ENCODE measurements around the gene SERPINF2.

The SERPINF2 gene

DNA sequence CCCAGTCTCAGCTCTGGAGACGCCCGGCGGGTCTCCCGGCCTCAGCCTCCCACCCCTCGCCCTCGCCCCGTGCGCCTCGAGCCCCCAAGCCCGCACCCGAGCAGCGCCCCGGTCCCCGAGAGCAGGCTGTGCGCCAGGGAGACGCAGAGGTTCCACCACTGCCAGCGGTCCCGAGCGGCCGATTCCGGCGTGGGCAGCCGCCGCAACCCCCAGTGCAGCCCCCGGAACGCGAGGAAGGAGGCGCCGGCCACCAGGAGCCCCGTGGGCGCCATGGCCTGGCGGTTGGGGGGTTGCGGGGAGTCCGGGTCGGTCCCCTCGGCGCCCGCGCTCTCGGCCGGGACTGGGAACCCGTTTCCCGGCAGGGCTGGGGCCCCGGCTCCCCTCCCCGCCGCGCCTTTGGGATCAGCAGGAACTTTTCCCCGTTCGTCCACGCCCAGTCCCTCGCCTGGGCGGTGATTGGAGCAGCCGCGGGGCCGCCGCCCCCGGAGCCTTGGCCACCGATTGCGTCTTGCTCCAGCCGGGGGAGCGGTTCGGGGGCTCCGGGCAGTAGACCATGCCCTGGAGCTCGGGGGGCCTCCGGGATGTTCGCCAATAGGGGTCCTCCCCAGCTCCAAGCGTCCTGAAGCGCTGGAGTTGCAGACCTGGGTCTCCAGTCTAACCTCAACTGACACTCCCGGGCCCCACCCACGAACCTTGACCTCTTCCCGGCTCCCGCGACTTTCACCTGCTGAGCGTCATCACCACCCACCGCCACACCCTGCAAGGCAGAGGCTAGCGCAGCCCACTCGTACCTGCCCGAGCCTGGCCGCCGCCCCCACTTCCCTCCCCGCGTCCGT is 32.5 kb upstream of the SERPINF2 start, which contains the start of gene TLCD2:
TLCD2 (minus strand) TSS at position 407 of the 836 bp plus-strand sequence; CDS start at position 272, 135 bp downstream.
- DNase-seq (ENCODE audit: insufficient read length, low spot score) (no peak), FAIRE-seq (no peak)
- TF ChIP-seq POLR2AphosphoS5 (IDR thresholded peaks at IDR 0.05; ENCODE audit: low read depth, low read length) (no peak), PAX5 (IDR thresholded peaks at IDR 0.05; ENCODE audit: insufficient read depth, low read length, severe bottlenecking) (no peak), SPI1 (IDR thresholded peaks at IDR 0.05; ENCODE audit: low read depth, low read length) (no peak)

DNA sequence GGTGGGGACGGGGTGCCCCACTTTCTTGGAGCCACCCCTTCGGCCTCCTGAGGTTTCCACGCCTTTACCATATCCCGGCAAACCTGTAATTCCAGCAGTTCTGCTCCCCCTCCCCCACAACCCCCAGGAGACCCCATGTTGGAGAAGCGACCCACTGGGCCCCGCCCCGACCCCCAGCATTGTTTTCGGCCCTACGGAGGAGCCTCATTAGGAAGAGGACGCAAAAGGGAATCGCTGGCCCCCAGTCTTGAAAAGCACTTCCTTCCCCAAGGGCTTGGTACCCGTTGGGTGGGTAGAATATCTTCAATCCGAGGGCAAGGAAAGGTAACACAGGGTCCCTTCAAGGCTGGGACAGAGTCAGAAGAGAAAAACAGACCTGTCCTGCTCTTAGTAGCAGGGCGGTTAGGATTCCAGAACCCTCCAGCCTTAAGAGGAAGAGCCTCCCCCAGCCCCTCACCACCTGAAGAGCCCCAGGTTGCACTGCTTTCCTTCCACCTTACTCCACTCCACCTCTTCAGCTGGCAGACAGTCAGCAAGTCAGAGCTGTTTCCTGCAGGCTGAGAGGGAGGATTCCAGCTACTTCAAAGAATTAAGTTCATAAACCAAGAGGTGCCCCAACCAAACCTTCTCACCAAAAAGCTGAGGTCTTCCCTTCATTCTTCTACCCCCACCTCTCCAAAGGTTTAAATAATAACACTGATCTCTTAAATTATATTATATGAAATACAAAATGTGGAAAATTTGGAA is 31.7 kb upstream of the SERPINF2 start:
- TF ChIP-seq TAF1 (IDR thresholded peaks at IDR 0.05; ENCODE audit: low read depth, low read length) (no peak), SPI1 (IDR thresholded peaks at IDR 0.05; ENCODE audit: low read depth, low read length) (no peak), POLR2A (IDR thresholded peaks at IDR 0.05; ENCODE audit: low read depth, low read length) (no peak), PAX5 (IDR thresholded peaks at IDR 0.05; ENCODE audit: insufficient read depth, low read length, severe bottlenecking) (no peak), POLR2AphosphoS5 (IDR thresholded peaks at IDR 0.05; ENCODE audit: low read depth, low read length) (no peak), POU2F2 (IDR thresholded peaks at IDR 0.05; ENCODE audit: low read depth, low read length) (no peak)
- FAIRE-seq (no peak), DNase-seq (ENCODE audit: insufficient read length, low spot score) (no peak)

DNA sequence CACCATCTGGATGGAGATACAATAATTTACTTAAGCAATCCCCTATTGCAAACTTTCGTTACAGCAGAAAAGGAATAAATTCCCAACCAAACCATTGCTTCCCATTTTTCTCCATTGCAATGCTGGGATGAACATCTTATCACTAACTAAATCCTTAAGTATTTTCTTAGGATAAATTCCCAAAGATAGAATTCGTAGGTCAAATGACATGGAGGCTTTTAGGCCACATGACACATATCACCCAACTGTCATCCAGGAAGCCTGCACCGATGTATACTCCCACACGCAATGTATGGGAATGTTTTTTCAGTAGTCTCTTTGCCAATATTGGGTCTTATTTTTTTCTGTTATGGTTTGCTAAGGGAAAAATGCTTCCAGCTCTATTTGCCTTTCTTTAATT is 30.9 kb upstream of the SERPINF2 start:
- DNase-seq (ENCODE audit: insufficient read length, low spot score): no peak
- FAIRE-seq: no peak
- no peak for TF ChIP-seq TAF1 (IDR thresholded peaks at IDR 0.05; ENCODE audit: low read depth, low read length)
- TF ChIP-seq SPI1 (IDR thresholded peaks at IDR 0.05; ENCODE audit: low read depth, low read length): no peak
- no peak for TF ChIP-seq POLR2A (IDR thresholded peaks at IDR 0.05; ENCODE audit: low read depth, low read length)
- no peak for TF ChIP-seq POU2F2 (IDR thresholded peaks at IDR 0.05; ENCODE audit: low read depth, low read length)
- TF ChIP-seq PAX5 (IDR thresholded peaks at IDR 0.05; ENCODE audit: insufficient read depth, low read length, severe bottlenecking): no peak
- no peak for TF ChIP-seq POLR2AphosphoS5 (IDR thresholded peaks at IDR 0.05; ENCODE audit: low read depth, low read length)

DNA sequence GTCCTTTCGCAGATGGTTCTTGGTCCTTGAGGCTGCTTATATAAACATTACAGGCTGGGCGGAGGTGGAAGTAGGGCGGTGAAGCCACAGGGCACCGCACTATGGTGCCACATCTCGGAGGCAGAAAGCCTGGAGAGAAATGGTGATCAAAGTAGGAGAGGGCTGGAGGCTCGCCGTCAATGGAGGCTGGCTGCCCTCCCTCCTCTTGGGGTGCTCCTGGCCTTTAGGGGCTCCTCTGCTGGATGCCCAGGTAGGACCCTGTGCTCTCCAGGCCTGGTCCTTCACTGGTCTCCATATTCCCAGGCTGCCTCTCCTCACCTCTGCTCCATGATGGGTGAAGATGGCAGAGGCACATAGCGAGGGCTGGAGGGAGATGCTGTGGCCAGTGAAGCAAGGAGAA is 30.4 kb upstream of the SERPINF2 start:
- no peak for TF ChIP-seq PAX5 (IDR thresholded peaks at IDR 0.05; ENCODE audit: insufficient read depth, low read length, severe bottlenecking)
- no peak for TF ChIP-seq SPI1 (IDR thresholded peaks at IDR 0.05; ENCODE audit: low read depth, low read length)
- no peak for TF ChIP-seq POLR2AphosphoS5 (IDR thresholded peaks at IDR 0.05; ENCODE audit: low read depth, low read length)
- no peak for TF ChIP-seq POLR2A (IDR thresholded peaks at IDR 0.05; ENCODE audit: low read depth, low read length)
- no peak for TF ChIP-seq TAF1 (IDR thresholded peaks at IDR 0.05; ENCODE audit: low read depth, low read length)
- TF ChIP-seq POU2F2 (IDR thresholded peaks at IDR 0.05; ENCODE audit: low read depth, low read length): no peak
- DNase-seq (ENCODE audit: insufficient read length, low spot score): no peak
- no peak for FAIRE-seq

DNA sequence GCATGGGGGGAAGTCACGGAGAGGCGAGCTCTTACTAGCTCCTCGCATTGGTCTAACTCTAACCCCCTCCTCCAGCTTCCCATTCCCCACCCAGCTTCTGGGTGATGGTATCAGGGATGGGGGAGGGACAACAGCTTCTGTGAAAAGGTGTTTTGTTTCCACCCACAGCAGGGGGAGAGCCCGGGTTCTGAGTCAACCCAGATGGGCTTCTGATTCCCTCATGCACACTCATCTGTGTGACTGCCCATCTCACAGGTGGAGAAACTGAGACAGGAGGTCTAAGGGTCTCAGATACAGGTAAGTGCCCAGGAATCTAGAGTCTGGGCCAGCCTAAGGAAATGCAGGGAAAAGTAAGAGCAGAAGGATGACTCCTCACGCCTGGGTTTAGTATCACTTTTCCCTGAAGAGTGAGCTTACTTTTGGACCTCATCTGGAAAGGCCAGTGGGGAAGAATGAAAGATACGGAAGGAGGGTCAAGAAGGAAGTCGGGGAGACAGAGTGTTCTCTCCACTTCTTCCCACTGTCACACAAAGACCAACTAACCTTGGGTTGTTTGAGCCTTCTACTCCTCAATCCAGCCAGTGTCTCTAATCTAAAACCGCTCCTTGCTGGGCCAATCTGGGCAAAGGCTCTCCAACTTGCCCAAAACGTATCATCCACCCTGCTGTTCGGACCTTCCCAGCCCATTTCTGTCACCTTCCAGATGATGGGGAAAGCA is 29.4 kb upstream of the SERPINF2 start:
- TF ChIP-seq PAX5 (IDR thresholded peaks at IDR 0.05; ENCODE audit: insufficient read depth, low read length, severe bottlenecking) (no peak), TAF1 (IDR thresholded peaks at IDR 0.05; ENCODE audit: low read depth, low read length) (no peak), POLR2AphosphoS5 (IDR thresholded peaks at IDR 0.05; ENCODE audit: low read depth, low read length) (no peak), POU2F2 (IDR thresholded peaks at IDR 0.05; ENCODE audit: low read depth, low read length) (no peak), POLR2A (IDR thresholded peaks at IDR 0.05; ENCODE audit: low read depth, low read length) (no peak), SPI1 (IDR thresholded peaks at IDR 0.05; ENCODE audit: low read depth, low read length) (no peak)
- no peak for DNase-seq (ENCODE audit: insufficient read length, low spot score)
- FAIRE-seq: no peak

DNA sequence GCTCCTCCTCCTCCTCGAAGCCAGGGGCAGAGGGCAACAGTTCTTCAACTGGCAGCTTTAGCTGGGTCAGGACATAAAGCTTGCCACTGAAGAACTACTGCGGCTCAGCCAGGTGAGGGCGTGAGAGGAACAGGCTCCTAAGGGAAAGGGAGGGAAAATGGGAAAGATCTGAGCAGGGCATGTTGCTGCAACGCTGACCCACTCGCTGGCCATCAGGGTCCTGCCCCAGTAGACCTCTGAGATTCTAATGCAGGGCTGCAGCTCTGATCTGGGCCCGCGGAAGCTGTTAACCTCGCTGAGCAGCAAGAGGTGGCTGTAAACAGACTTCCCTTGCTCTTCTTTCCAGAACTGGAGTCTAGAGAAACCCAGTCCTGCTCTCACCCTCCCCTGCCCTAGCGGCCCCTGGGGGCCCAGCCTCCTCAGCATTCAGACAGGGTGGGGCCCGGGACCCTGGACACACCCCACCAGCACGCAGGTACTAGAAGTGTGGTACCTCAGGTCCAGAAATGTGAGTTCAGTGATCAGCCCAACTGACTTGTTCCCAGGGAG is 28.7 kb upstream of the SERPINF2 start:
- TF ChIP-seq SPI1 (IDR thresholded peaks at IDR 0.05; ENCODE audit: low read depth, low read length): no peak
- no peak for TF ChIP-seq POU2F2 (IDR thresholded peaks at IDR 0.05; ENCODE audit: low read depth, low read length)
- no peak for TF ChIP-seq TAF1 (IDR thresholded peaks at IDR 0.05; ENCODE audit: low read depth, low read length)
- no peak for TF ChIP-seq PAX5 (IDR thresholded peaks at IDR 0.05; ENCODE audit: insufficient read depth, low read length, severe bottlenecking)
- no peak for TF ChIP-seq POLR2AphosphoS5 (IDR thresholded peaks at IDR 0.05; ENCODE audit: low read depth, low read length)
- DNase-seq (ENCODE audit: insufficient read length, low spot score) (no peak), FAIRE-seq (no peak)

DNA sequence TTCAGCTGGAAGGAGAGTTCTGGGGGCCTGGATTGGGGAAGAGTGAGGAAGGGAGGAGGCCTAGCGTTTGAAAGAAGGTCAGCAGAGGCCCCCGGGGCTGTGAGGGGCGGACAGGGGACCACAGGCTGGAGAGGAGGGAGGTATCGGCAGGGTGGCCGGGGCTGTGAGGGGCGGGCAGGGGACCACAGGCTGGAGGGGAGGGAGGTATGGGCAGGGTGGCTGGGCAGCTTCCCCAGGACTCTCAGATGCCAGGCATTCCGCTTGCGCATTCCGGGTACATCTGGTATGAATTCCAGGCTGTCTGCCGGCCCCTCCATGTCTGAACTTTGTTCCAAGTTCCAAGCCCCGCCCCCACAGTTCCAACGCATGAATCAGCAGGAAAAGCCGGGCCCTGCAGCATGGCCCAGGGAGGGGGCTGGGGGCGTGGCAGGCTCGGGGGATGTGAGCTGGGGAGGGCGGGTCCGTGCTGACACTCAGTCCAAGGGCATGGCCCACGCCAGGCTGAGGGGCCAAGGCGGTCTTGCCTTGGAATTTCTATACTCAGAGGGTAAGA is 28.2 kb upstream of the SERPINF2 start:
- DNase-seq (ENCODE audit: insufficient read length, low spot score): no peak
- FAIRE-seq: no peak
- TF ChIP-seq POLR2AphosphoS5 (IDR thresholded peaks at IDR 0.05; ENCODE audit: low read depth, low read length): no peak
- no peak for TF ChIP-seq POU2F2 (IDR thresholded peaks at IDR 0.05; ENCODE audit: low read depth, low read length)
- no peak for TF ChIP-seq SPI1 (IDR thresholded peaks at IDR 0.05; ENCODE audit: low read depth, low read length)
- TF ChIP-seq PAX5 (IDR thresholded peaks at IDR 0.05; ENCODE audit: insufficient read depth, low read length, severe bottlenecking): no peak
- no peak for TF ChIP-seq TAF1 (IDR thresholded peaks at IDR 0.05; ENCODE audit: low read depth, low read length)
- TF ChIP-seq POLR2A (IDR thresholded peaks at IDR 0.05; ENCODE audit: low read depth, low read length): no peak

DNA sequence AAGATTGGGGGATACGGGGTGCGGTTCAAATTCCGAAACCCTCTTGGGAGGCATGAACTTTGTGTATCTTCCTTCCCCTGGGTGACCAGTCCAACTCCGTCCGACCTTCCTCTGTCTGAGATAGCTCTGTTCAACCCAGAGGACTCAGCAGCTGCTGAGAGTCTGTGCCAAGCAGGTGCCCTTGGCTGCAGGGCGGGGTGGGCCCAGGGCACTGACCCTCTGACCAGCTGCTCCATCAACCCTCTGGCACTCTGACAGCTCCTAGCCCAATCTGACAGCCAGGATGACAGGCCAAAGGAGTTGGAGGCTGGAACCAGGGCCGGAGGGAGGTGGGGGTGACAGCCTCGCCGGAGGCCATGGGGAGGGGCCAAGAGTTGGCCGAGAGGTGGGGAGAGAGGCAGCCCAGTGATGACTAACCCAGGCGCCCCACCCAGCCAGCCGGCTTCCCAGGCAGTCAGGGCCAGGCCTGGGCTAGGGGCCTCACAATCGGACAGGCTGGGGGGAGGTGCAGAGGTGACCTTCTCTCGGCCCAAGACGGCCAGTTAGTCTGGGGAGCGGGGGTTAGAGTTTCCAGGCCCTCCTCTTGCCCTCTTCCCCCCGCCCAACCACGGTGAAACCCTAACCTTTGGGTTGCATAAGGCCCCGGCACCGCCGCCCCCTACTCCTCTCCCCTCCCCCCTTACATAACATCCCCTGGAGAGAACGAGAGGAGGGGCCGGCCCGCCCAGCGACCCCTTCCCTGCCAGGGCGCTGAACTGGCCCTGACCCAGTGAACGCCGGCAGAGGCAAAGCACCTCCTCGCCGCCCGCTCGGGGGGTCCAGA is 27.5 kb upstream of the SERPINF2 start:
- DNase-seq (ENCODE audit: insufficient read length, low spot score) (no peak), FAIRE-seq (no peak)
- TF ChIP-seq PAX5 (IDR thresholded peaks at IDR 0.05; ENCODE audit: insufficient read depth, low read length, severe bottlenecking) (no peak), POLR2A (IDR thresholded peaks at IDR 0.05; ENCODE audit: low read depth, low read length) (no peak), TAF1 (IDR thresholded peaks at IDR 0.05; ENCODE audit: low read depth, low read length) (no peak), SPI1 (IDR thresholded peaks at IDR 0.05; ENCODE audit: low read depth, low read length) (no peak), POLR2AphosphoS5 (IDR thresholded peaks at IDR 0.05; ENCODE audit: low read depth, low read length) (no peak), POU2F2 (IDR thresholded peaks at IDR 0.05; ENCODE audit: low read depth, low read length) (no peak)

Data from GM12891 (cell line).